HG03432 (cell line): ENCODE data around the gene RACGAP1.
A peak's percentile ranks its signal among the peaks of the same experiment; 100 is the strongest.

Experiments used
- ATAC-seq: cut with Tn5 transposase; IDR thresholded peaks from one replicate; pipeline ENCODE4 v1.9.1; 2021; ENCODE audit warnings: mild to moderate bottlenecking, moderate library complexity; ENCODE audit not compliant: unreplicated experiment

Gene RACGAP1, protein sequence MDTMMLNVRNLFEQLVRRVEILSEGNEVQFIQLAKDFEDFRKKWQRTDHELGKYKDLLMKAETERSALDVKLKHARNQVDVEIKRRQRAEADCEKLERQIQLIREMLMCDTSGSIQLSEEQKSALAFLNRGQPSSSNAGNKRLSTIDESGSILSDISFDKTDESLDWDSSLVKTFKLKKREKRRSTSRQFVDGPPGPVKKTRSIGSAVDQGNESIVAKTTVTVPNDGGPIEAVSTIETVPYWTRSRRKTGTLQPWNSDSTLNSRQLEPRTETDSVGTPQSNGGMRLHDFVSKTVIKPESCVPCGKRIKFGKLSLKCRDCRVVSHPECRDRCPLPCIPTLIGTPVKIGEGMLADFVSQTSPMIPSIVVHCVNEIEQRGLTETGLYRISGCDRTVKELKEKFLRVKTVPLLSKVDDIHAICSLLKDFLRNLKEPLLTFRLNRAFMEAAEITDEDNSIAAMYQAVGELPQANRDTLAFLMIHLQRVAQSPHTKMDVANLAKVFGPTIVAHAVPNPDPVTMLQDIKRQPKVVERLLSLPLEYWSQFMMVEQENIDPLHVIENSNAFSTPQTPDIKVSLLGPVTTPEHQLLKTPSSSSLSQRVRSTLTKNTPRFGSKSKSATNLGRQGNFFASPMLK

DNA sequence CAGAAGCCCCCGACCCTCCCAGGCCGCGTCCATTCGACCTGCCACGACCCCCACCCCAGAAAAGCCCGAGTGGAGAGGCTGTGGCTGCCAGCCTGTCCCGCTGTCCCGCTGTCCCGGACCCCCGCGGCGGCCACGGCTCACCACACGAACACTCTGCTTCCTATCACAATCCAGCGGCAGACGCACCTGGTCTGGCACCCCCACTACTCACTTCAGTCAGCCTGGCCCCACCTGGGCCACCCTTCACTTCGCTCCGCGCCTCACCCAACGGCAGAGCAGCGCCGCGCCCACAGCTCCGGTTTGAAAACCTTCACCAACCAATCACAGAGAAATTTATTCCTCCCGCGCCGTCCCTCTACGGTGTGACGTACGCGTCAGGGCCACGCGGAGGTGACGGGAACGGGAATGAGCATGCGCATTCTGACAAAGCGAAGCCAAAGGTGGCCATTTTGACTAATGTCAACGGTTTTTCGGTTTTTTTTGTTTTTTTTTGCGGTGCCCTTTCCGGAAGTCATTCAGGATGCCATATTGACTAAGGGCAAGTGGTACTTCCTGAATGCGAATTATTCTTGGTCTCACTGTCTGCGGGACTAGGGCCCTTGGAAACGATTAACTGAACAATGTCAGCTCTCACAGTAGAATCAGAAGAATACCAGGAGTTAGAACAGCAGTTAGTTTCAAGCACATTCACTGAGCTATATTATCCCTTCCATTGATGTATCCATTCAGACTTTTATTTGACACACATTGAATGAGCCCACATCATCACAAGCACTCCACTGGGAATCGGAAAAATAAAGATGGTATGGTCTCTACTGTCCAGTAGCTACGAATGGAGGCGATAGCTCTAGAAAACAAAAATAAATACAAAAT, at the start of gene RACGAP1:
Gene RACGAP1, minus strand, starts transcription at position 308 of the 873 bp plus-strand sequence. CDS start 8,779 bp downstream, outside the sequence.
- peak; percentile 98 for ATAC-seq

DNA sequence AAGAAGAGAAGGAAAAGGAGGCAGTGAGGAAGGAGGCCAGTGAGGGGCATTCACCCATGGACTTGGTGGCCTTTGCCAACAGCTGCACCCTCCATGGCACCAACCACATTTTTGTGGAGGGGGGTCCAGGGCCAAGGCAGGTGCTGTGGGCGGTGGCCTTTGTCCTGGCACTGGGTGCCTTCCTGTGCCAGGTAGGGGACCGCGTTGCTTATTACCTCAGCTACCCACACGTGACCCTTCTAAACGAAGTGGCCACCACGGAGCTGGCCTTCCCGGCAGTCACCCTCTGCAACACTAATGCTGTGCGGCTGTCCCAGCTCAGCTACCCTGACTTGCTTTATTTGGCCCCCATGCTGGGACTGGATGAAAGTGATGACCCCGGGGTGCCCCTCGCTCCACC, 48.4 kb upstream of the RACGAP1 start:
- no peak for ATAC-seq

DNA sequence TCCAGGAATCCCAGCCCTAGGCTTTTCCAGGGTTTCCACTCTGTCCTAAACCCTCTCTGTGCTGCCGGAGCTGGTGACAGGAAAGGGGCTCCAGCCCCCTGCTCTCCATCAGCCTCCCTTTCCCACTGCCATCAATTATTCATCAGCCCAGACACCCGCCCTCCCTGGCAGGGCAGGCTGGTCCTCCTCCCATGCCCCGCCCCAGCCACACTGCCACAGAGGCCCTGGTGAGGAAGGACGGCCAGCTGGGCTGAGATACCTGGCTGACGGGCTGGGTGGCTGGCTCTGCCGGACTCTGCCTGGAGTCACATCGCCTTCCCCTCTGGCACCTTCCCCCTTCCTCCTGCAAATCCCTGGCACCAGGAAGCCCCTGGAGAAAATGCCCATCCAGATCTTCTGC, 47.9 kb upstream of the RACGAP1 start:
- ATAC-seq = no peak

DNA sequence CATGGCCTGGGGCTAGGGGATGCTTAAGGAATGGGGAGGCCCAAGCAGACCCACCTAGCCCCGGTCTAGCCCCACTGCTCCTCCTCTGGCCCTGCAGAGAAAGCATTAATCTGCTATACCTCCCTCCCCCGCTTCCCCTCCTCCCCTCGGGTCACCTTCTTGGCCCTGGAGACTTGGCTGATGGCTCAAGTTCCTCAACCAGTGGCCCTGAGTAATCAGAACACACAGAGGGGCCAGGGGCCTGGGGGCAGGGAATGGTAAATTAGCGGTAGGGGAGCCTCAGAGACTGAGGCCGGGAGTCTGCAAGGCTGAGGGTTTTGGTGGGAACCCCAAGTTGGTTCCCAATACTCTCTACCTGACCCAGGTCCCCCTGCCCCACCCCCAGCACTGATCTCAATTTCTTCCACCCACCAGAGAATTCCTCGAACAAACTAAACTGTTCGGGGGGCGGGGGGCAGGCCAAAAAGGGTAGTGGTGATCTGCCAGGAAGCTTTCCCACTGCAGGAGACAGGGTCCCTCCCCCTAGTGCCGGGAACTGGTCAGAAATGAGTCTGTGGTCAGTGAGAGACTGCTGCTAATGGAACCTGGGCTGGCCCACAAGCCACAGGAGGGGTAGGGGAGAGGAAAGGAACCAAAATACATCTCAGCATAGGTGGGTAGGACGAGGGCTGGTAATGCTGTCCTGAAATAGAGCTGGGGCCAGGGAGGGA, 47.1 kb upstream of the RACGAP1 start:
- ATAC-seq = no peak

DNA sequence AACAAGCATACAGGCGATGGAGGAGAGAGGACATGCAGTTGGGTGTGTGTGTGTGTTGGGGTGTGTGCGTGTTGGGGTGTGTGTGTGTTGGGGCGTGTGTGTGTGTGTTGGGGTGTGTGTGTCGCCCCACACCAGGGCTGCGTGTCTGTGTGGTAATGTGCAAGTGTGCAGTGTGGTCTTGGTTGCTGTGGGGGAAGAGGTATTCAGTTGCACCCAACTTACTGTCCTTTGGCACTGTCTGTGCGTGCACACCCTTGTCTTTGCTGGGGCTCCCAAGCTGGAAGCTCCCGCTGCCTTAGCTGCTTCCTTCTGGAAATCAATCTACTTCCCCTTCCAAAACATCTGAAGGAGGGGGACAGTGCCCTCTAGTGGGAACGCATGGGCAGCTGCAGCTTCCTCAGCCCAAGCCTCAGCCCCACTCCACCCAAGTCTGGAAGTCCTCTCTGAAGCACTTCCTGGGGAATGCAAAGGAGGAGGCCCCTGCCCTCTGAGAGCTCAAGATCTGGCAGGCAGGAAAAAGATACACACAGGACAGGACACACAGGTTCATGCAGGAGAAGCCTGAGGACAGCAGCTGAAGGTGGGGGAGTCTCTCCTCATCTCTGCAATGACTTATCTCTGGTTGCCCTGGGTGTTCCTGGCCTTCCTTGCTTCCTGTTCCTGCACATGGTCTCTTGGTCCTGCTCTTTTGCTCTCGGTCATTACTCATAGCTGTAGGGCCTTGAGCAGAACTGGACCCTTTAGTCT, 45.2 kb upstream of the RACGAP1 start:
- no peak for ATAC-seq

DNA sequence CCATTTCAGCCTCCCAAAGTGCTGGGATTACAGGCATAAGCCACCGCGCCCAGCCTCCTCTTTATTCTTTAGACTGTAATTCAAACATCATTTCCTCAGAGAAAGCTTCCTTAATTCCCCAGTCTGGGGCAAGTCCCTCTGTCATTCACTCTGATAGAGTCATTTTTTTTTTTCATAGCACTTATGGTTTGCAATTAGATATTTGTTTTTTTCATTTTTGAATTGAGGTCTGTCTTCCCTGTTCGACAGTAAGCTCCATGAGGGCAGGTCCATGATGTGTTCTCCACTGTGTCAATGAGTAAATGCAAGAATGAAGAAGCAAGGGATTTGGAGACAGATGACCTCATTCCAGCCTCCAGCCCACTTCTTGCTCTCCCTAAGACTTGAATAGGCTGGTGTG, 44.2 kb upstream of the RACGAP1 start:
- ATAC-seq = no peak

DNA sequence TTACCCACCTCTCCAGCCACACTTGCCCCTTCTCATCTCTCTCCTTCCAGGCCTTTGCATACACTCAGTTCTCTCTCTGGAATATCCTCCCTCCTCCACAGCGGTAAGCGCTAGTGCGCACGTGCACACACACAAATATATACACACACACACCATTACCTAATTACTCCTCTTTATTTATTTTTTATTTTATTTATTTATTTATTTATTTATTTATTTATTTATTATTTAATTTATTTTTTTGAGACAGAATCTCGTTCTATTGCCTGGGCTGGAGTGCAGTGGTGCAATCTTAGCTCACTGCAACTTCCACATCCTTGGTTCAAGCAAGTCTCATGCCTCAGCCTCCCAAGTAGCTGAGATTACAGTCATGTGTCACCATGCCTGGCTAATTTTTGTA, 43.8 kb upstream of the RACGAP1 start:
- ATAC-seq = no peak

DNA sequence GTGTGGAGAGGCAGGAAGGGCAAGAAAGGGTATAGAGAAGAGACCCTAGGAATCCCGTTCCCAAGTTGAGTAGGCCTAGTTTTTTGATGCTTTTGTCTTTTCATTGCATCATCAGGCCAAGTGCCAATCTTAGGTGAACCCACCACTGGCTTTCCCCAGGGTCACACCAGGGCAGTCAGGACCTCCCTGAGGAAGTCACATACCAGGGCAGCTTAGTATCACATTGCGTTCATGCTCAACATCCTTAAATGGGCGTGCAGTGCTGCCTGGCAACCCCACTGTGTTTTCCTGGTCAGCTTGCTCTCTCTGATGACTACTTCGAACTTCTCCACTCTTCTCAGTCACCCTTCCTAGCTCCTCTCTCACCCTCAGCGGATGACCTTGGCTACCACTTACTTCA, 41.1 kb upstream of the RACGAP1 start:
- ATAC-seq = no peak

DNA sequence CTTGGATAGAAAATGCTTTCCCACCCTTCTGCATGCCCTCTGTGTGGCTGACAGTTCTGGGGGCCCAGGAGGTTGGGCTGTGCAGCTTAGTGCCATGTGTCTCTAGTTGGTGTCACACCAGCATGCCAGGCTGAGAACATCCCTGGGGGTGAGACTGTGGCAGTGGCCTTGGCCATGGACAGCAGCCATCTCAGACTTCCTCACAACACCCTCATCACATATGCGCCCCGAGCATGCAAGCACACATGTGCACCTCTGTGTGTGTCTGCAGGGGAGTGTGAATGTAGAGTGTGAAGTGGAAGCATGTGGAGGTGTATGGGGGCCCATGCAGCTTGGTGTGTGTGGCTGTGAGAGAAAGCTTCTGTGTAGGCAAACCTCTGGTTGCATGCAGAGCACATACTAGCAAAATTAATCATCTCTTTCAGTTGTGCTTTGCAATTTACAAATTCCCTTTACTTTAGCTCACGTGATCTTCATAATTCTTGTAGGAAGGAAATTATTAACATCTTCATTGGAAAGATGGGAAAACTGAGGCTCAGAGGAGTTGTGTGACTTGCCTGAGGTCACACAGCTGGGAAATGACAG, 40.5 kb upstream of the RACGAP1 start:
- ATAC-seq = no peak

DNA sequence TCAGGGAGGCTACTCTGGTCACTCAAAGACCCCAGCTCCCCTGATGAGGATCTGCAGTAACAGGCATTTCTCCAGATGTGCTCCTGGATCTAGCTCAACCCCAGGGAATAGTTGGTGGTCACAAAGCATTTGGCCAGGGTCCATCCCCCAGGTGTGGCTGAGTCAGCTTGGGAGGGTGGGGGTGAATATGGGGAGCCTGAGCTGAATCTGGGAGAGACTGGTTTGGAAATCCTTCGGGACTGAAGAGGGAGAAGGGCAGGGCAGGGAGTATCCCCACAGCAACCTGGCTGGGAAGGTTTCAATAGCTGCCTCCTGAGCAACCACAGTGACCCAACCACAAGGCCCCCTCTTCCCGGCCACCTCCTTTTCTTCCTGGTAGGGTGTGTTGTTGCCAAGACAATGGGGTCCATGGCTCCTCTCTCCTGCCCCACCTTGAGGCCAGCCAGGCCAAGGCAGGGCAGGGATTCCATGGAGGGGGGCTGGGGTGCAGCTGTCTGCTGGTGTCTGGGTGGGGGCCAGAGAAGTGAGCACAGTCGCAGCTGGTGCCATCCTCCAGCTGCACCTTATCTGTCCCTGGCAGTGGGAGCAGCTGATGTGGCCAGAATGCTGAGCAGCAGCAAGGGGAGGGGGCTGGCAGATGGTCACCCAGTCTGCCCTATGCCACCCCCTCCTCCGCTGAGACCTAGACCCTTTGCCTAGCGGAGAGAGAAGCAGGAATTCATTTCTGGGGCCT, 37.6 kb upstream of the RACGAP1 start:
- ATAC-seq = no peak

DNA sequence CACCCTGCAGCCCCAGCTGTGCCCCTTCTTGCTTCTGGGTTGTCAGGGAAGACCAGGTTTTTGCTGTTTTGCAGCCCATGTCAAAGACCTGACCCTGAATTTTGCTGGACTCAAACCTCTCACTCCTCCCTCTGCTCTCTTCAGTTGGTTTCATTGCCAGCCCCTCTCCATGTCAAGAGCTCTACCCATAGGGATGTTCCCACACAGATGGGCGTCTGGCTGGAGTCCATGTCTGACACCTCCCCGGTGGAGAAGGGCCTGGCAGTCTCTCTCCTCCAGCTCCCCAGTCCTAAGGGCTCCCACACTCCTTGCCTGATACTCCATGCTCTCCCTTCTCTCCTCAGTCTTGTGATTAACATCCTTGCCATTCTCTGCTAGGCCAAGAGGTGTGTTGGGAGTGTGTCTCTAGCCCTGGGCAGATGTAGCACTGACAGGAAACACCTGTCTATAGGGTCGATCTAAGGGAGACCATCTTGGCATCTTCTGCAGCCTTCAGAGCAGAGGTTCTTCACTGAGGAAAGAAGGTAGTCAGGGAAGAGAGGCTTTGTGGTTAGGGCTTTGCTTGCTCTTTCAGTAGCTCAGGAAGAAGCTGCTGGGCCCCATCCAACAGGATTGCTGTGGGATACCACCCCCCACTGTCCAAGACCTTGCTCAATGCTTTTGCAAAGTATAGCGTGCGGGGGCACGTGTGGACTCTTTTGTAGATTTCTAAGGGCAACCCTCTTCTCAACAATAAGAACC, 36.8 kb upstream of the RACGAP1 start:
- ATAC-seq = no peak

DNA sequence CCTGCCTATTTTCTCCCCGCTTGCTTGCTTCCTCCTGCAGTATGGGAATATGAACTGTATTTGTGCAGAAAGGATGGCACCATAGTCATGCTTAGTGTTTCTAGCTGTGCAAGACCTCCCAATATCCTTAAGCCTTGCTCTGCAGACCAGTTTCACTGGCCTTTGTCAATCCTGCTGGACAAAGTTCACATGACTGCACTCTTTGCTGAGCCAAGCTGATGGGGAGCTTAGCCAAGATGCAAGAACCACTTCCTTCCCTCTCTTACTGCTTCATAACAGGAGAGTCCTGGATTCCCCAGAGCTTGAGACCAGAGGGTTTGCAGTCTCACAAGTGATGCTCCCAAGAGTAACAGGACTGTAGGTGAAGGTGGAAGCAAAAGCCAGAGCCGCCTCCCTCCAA, 35.9 kb upstream of the RACGAP1 start:
- ATAC-seq = no peak

DNA sequence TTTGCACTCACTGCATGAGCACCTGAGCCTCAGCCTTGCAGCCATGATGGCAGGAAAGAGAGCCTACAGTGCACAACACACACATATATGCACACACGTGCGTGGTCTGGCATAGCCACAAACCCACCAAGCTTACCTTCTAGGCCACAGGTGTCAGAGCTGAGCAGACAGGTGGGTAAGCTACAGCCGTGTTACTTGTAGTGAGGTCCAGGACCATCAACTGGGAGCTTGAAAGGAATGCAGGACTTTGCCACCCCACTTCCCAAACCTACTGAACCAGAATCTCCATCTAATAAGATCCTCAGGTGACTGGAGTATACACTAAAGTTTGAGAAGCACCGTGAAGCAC, 34.8 kb upstream of the RACGAP1 start:
- ATAC-seq = no peak

DNA sequence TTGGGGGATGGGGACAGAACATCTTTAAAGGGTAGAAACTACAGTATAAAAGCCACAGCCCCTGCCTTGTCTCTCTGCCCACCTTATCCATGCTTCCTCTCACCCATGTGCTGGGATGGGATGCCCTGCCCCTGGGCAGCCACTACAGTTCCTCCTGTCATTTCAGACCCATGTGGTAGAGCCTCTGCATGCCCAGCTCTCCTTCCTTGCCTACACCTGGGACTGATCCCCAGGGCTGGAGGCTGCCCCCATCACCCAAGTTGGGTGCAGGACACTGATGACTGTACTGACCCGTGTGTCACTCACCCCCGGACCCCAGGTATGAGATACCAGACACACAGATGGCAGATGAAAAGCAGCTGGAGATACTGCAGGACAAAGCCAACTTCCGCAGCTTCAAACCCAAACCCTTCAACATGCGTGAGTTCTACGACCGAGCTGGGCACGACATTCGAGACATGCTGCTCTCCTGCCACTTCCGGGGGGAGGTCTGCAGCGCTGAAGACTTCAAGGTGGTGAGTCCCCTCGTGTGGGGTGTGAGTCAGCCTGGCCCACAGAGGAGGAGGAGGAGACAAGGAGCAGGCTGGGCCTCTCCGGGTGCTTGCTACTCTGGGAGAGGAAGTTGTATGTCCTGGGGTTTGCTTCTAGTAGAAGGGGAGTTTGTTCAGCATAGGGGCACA, 34.3 kb upstream of the RACGAP1 start:
- ATAC-seq = no peak

DNA sequence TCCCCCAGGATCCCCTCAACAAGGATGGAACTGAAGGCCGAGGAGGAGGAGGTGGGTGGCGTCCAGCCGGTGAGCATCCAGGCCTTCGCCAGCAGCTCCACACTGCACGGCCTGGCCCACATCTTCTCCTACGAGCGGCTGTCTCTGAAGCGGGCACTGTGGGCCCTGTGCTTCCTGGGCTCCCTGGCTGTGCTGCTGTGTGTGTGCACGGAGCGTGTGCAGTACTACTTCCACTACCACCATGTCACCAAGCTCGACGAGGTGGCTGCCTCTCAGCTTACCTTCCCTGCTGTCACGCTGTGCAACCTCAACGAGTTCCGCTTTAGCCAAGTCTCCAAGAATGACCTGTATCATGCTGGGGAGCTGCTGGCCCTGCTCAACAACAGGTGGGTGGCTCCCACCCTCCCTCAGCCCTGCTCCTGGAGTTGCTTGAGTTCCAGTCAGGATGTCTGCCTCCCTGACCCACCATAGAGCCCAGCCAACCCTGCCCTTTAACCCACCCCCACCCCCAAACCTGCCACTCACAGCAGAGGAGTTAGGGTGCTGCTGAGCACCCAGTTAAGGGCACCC, 33.5 kb upstream of the RACGAP1 start:
- ATAC-seq = no peak

DNA sequence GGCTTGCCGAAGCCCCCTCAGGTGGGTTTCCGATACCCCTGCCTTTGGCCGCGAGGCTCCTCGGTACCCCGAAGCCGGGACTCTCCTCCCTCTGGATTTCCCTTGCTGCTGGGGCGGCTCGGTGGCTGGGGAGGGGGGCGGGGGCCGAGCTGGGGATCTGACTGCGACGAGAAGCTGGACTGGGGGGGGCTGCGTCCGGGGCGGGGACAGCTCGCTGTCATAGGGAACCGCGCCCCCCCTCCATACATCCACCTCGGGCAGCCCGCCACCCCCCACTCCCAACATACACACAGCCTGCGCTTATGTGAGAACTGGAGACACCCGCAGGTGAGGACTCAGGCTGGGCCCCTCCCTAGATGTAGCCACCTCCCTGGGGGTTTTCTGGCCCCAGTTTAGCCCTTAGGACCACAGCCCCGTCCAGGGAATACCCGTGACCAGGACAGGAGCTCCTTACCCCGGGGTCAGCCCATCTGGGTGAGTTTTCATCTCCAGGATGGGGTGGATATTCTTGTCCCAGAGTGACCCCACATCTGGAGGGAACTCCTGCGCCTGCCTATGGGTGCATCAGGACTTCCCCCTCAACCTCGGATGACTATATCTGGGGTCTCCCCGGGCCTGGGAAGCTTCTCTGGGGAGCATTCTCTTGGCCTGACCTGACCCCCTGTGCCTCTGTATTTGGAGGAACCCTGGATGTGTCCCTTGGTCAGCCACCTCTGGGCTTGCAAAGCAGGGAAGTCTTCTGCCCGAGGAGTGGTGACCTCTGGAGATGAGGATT, 32.8 kb upstream of the RACGAP1 start:
- no peak for ATAC-seq
